ENCODE data around the gene LRP11. TPM values are rescaled to one million over a fixed set of nuclear protein-coding genes. Genes with fewer than 3 reads are reported as not detected.

The LRP11 gene
- total RNA-seq, 1 experiment from 2014 or later: 17.7 TPM

DNA sequence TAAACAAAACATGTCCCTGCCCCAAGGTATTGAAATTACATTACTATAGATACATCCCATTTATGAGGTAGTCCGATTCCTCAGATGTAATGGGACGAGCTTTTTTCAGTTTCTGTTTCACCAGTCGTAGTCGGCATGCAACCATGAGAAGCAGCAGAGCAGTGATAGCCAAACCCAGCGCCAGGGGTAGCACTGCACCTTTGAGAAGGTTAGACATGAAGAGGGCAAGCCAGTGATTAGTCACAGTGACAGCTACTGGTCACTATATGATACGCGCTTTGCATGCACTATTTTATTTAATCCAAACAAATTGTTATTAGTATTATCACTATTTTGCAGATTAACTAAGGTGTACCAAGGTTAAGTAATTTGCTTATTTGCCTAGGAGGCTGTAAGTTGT, 43.7 kb downstream of the LRP11 start:
- BruUV-seq (replicated peaks): no TSS peak
- Histone ChIP-seq H3K36me3 (ENCODE audit: control insufficient read depth, insufficient read depth, low read length) (no peaks in the 10 kb centered on the region), H3K4me3 (ENCODE audit: low read depth, low read length) (no peak overlapping the region), H3K9me3 (no peaks in the 10 kb centered on the region), H3K4me1 (no peaks in the 10 kb centered on the region), H3K27me3 (replicated peaks; ENCODE audit: control insufficient read depth, insufficient read depth, low read length) (no peaks in the 10 kb centered on the region)
- CTCF ChIA-PET: no interaction called here
- no peak for TF ChIP-seq CTCF (IDR thresholded peaks at IDR 0.05; ENCODE audit: insufficient read depth in 1 of 2, low read depth in 1 of 2, low read length in 1 of 2, severe bottlenecking in 1 of 2, unreplicated experiment in 1 of 2)
- Mint-ChIP-seq H3K4me3 (ENCODE audit: unreplicated experiment) (no peak overlapping the region), H3K27me3 (ENCODE audit: insufficient read depth, unreplicated experiment) (no peaks in the 10 kb centered on the region), H3K36me3 (ENCODE audit: insufficient read depth, unreplicated experiment) (no peaks in the 10 kb centered on the region), H3K9me3 (ENCODE audit: unreplicated experiment) (no peaks in the 10 kb centered on the region), H3K4me1 (ENCODE audit: low read depth, unreplicated experiment) (peaks cover 6% of the 10 kb centered on the region), H3K27ac (ENCODE audit: unreplicated experiment) (no peak overlapping the region)
- intact Hi-C loops (cut with micrococcal nuclease; ENCODE audit: unreplicated experiment): loop anchor here (5.0 kb wide), 1 partner anchor 98 kb away; no protein-coding TSS in a partner anchor
- POLR2A ChIA-PET: no interaction called here
- no peak for DNase-seq

DNA sequence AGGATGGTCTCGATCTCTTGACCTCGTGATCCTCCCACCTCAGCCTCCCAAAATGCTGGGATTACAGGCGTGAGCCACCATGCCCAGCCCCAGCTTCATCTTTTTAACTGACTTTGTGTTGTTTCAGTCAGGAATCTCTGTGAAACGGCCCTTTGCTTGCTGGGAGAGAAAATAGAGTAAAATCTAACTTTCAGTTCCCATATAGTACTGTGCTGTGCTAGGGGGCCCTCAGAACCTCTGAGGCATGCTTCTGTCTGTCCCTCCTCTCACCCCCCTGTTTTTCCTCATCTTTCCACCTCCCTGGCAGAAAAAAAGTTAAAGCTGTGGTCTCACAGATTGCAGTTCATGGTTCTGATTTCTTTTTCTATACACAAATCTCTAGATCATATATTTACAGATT, 48.4 kb downstream of the LRP11 start:
- Histone ChIP-seq H3K4me1 (no peaks in the 10 kb centered on the region), H3K27me3 (replicated peaks; ENCODE audit: control insufficient read depth, insufficient read depth, low read length) (no peaks in the 10 kb centered on the region), H3K4me3 (ENCODE audit: low read depth, low read length) (no peak overlapping the region), H3K36me3 (ENCODE audit: control insufficient read depth, insufficient read depth, low read length) (no peaks in the 10 kb centered on the region), H3K9me3 (no peaks in the 10 kb centered on the region)
- CTCF ChIA-PET: interaction anchor here (0.6 kb wide), 1 partner anchor 253 kb away, joined by 3 read pairs; no protein-coding TSS in a partner anchor
- Mint-ChIP-seq H3K4me3 (ENCODE audit: unreplicated experiment) (no peak overlapping the region), H3K27ac (ENCODE audit: unreplicated experiment) (no peak overlapping the region), H3K4me1 (ENCODE audit: low read depth, unreplicated experiment) (no peaks in the 10 kb centered on the region), H3K36me3 (ENCODE audit: insufficient read depth, unreplicated experiment) (peaks cover 13% of the 10 kb centered on the region), H3K27me3 (ENCODE audit: insufficient read depth, unreplicated experiment) (no peaks in the 10 kb centered on the region), H3K9me3 (ENCODE audit: unreplicated experiment) (no peaks in the 10 kb centered on the region)
- intact Hi-C loops (cut with micrococcal nuclease; ENCODE audit: unreplicated experiment): no loop called here
- DNase-seq: no peak
- no peak for TF ChIP-seq CTCF (IDR thresholded peaks at IDR 0.05; ENCODE audit: insufficient read depth in 1 of 2, low read depth in 1 of 2, low read length in 1 of 2, severe bottlenecking in 1 of 2, unreplicated experiment in 1 of 2)
- POLR2A ChIA-PET: no interaction called here
- no TSS peak for BruUV-seq (replicated peaks)

DNA sequence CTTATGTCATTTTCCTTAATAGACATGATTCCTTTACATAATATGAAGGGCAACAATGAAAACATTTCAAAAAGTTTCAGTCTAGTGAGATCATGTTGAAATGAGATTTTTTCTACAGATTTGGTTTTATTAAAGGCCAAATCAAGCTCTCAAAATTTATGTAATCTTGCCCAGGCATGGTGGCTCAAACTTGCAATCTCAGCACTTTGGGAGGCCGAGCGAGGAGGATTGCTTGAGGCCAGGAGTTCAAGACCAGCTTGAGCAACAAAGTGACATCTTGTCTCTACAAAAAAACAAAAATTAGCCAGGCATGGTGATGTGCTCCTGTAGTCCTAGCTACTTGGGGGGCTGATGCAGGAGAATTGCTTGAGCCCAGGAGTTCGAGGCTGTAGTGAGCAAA, 50.8 kb downstream of the LRP11 start:
- Mint-ChIP-seq H3K4me1 (ENCODE audit: low read depth, unreplicated experiment) (no peaks in the 10 kb centered on the region), H3K4me3 (ENCODE audit: unreplicated experiment) (no peak overlapping the region), H3K9me3 (ENCODE audit: unreplicated experiment) (no peaks in the 10 kb centered on the region), H3K36me3 (ENCODE audit: insufficient read depth, unreplicated experiment) (peaks cover 27% of the 10 kb centered on the region), H3K27ac (ENCODE audit: unreplicated experiment) (no peak overlapping the region), H3K27me3 (ENCODE audit: insufficient read depth, unreplicated experiment) (no peaks in the 10 kb centered on the region)
- H3K36me3 ChIP-seq (ENCODE audit: control insufficient read depth, insufficient read depth, low read length): no peaks in the 10 kb centered on the region
- DNase-seq: no peak
- no peak overlapping the region for H3K4me3 ChIP-seq (ENCODE audit: low read depth, low read length)
- H3K27me3 ChIP-seq (replicated peaks; ENCODE audit: control insufficient read depth, insufficient read depth, low read length): no peaks in the 10 kb centered on the region
- no peaks in the 10 kb centered on the region for H3K9me3 ChIP-seq
- BruUV-seq (replicated peaks): no TSS peak
- ChIA-PET CTCF (no interaction called here), POLR2A (no interaction called here)
- intact Hi-C loops (cut with micrococcal nuclease; ENCODE audit: unreplicated experiment): no loop called here
- no peaks in the 10 kb centered on the region for H3K4me1 ChIP-seq
- no peak for TF ChIP-seq CTCF (IDR thresholded peaks at IDR 0.05; ENCODE audit: insufficient read depth in 1 of 2, low read depth in 1 of 2, low read length in 1 of 2, severe bottlenecking in 1 of 2, unreplicated experiment in 1 of 2)
